H1 (cell line): ENCODE data around the gene TGFBRAP1. TPM values are rescaled to one million over a fixed set of nuclear protein-coding genes. Genes with fewer than 3 reads are reported as not detected.

Experiments
- CTCF ChIA-PET: fragments of 300-600 bp; sonication (Branson Sonifier 250); formaldehyde crosslinking; loops from one replicate; lab custom pipeline; 2021; ENCODE audit not compliant: partially characterized antibody; lab: Charles Lee
- POLR2A ChIA-PET: fragments of 300-600 bp; sonication (Branson Sonifier 250); formaldehyde crosslinking; loops from one replicate; lab custom pipeline; 2021; ENCODE audit warnings: inconsistent platforms; ENCODE audit not compliant: partially characterized antibody; lab: Charles Lee
- DNase-seq, 2 experiments: peaks; one replicate each; pipeline versions ENCODE4 v3.0.0 to v3.0.0-alpha.2; 2010 to 2022; ENCODE audit warnings: low spot score in 2 of 2, low read depth in 1 of 2, mixed read lengths in 1 of 2
- FAIRE-seq: peaks from 2 replicates; lab custom pipeline; 2011; peaks lifted over from hg19 to GRCh38; lab: Jason Lieb, UNC
- H2AFZ ChIP-seq: 2 replicates; pipeline ENCODE4 v1.8.1; 2012; ENCODE audit warnings: low read length, inconsistent platforms
- H2AK5ac ChIP-seq: 2 replicates; pipeline ENCODE4 v1.6.1; 2013; ENCODE audit warnings: low read depth, low read length
- H2BK120ac ChIP-seq: replicated peaks from 2 replicates; pipeline ENCODE3; 2013; ENCODE audit warnings: low read depth, low read length, inconsistent platforms
- H2BK12ac ChIP-seq: 2 replicates; pipeline ENCODE4 v1.6.1; 2013; ENCODE audit warnings: low read depth, low read length
- H2BK15ac ChIP-seq: 2 replicates; pipeline ENCODE4 v1.6.1; 2013; ENCODE audit warnings: low read length
- H2BK20ac ChIP-seq: 2 replicates; pipeline ENCODE4 v1.6.1; 2013; ENCODE audit warnings: low read length
- H2BK5ac ChIP-seq: 2 replicates; pipeline ENCODE4 v1.6.1; 2013; ENCODE audit warnings: low read depth, low read length
- H3K14ac ChIP-seq: 2 replicates; pipeline ENCODE4 v1.6.1; 2013; ENCODE audit warnings: inconsistent platforms; ENCODE audit not compliant: insufficient read length
- H3K18ac ChIP-seq: 2 replicates; pipeline ENCODE4 v1.6.1; 2013; ENCODE audit warnings: low read length; ENCODE audit errors: extremely low read depth
- H3K23ac ChIP-seq: 2 replicates; pipeline ENCODE4 v1.6.1; 2013; ENCODE audit warnings: inconsistent platforms; ENCODE audit not compliant: insufficient read length
- H3K23me2 ChIP-seq: 2 replicates; pipeline ENCODE4 v1.6.1; 2013; ENCODE audit warnings: low read depth, low read length
- H3K27ac ChIP-seq: 2 replicates; pipeline ENCODE4 v1.6.1; 2011; ENCODE audit warnings: low read depth, low read length, inconsistent platforms
- H3K27me3 ChIP-seq, 4 experiments: replicated peaks in 1 of 4; 1 replicate in 1 of 4; 2 replicates in 3 of 4; pipeline versions ENCODE4 v1.6.1 to v1.8.1; 2011 to 2013; ENCODE audit warnings: low read length in 3 of 4, mild to moderate bottlenecking in 3 of 4, inconsistent platforms in 2 of 4, mixed read lengths in 2 of 4, moderate library complexity in 1 of 4; ENCODE audit not compliant: control insufficient read depth in 3 of 4, insufficient read depth in 3 of 4; ENCODE audit errors: extremely low read depth in 1 of 4
- H3K36me3 ChIP-seq, 4 experiments: 2 replicates each; pipeline versions ENCODE4 v1.6.1 to v1.8.1; 2011 to 2013; ENCODE audit warnings: mild to moderate bottlenecking in 4 of 4, low read length in 3 of 4, moderate library complexity in 2 of 4, control low read depth in 1 of 4, inconsistent platforms in 1 of 4; ENCODE audit not compliant: insufficient read depth in 4 of 4, control insufficient read depth in 2 of 4
- H3K4ac ChIP-seq: replicated peaks from 2 replicates; pipeline ENCODE3; 2013; ENCODE audit warnings: low read length, low read depth, mixed read lengths, inconsistent platforms; ENCODE audit not compliant: insufficient read length
- H3K4me1 ChIP-seq, 4 experiments: replicated peaks in 1 of 4; 1 replicate in 1 of 4; 2 replicates in 3 of 4; pipeline versions ENCODE4 v1.6.1 to v1.8.1; 2011 to 2013; ENCODE audit warnings: low read length in 3 of 4, inconsistent platforms in 2 of 4, mixed read lengths in 1 of 4; ENCODE audit not compliant: insufficient read depth in 4 of 4, control insufficient read depth in 3 of 4
- H3K4me2 ChIP-seq, 2 experiments: 2 replicates each; pipeline versions ENCODE4 v1.6.1 to v1.8.1; 2011 to 2013; ENCODE audit warnings: low read depth in 2 of 2, low read length in 2 of 2, control low read depth in 1 of 2, inconsistent platforms in 1 of 2, mild to moderate bottlenecking in 1 of 2; ENCODE audit not compliant: insufficient read depth in 1 of 2
- H3K4me3 ChIP-seq, 4 experiments: fragments of 200-600, 300-600 bp in 1 of 4; sonication (generic), shearing (Covaris generic), sonication (Bioruptor Twin) in 1 of 4; 2 replicates each; pipeline versions ENCODE4 v1.5.1 to v1.8.1; 2011 to 2016; ENCODE audit warnings: low read length in 4 of 4, low read depth in 3 of 4, control low read depth in 2 of 4, inconsistent platforms in 2 of 4, mild to moderate bottlenecking in 2 of 4, mixed read lengths in 1 of 4, moderate library complexity in 1 of 4; ENCODE audit not compliant: insufficient read depth in 2 of 4; ENCODE audit errors: extremely low read depth in 1 of 4
- H3K56ac ChIP-seq: replicated peaks from 2 replicates; pipeline ENCODE3; 2013; ENCODE audit warnings: low read depth, mild to moderate bottlenecking, mixed read lengths, low read length, inconsistent platforms; ENCODE audit not compliant: insufficient read length
- H3K79me1 ChIP-seq: 2 replicates; pipeline ENCODE4 v1.6.1; 2013; ENCODE audit warnings: low read depth, low read length, control low read depth
- H3K79me2 ChIP-seq, 2 experiments: 2 replicates each; pipeline versions ENCODE4 v1.6.1 to v1.8.1; 2012 to 2013; ENCODE audit warnings: low read length in 2 of 2, mild to moderate bottlenecking in 2 of 2, inconsistent platforms in 1 of 2; ENCODE audit not compliant: insufficient read depth in 2 of 2, control insufficient read depth in 1 of 2
- H3K9ac ChIP-seq, 4 experiments: replicated peaks in 1 of 4; 1 replicate in 1 of 4; 2 replicates in 3 of 4; pipeline versions ENCODE4 v1.6.1 to v1.8.1; 2011 to 2013; ENCODE audit warnings: low read depth in 3 of 4, low read length in 3 of 4, control low read depth in 2 of 4, mild to moderate bottlenecking in 2 of 4, moderate library complexity in 2 of 4, inconsistent platforms in 1 of 4; ENCODE audit errors: extremely low read depth in 1 of 4
- H3K9me3 ChIP-seq, 2 experiments: 2 replicates each; pipeline versions ENCODE4 v1.6.1 to v1.8.1; 2012 to 2013; ENCODE audit warnings: mild to moderate bottlenecking in 2 of 2, moderate library complexity in 2 of 2, control low read depth in 1 of 2, inconsistent platforms in 1 of 2, low read depth in 1 of 2, low read length in 1 of 2, mixed read lengths in 1 of 2; ENCODE audit not compliant: insufficient read depth in 2 of 2
- H4K20me1 ChIP-seq, 2 experiments: replicated peaks in 1 of 2; 2 replicates each; pipeline versions ENCODE3 to v1.8.1; 2011 to 2013; ENCODE audit warnings: inconsistent platforms in 2 of 2, low read length in 2 of 2, mild to moderate bottlenecking in 1 of 2; ENCODE audit not compliant: insufficient read depth in 2 of 2, control insufficient read depth in 1 of 2
- H4K5ac ChIP-seq: 2 replicates; pipeline ENCODE4 v1.6.1; 2013; ENCODE audit warnings: low read length, low read depth, mixed read lengths, inconsistent platforms; ENCODE audit not compliant: insufficient read length
- H4K8ac ChIP-seq: 2 replicates; pipeline ENCODE4 v1.8.0; 2013; ENCODE audit warnings: mild to moderate bottlenecking, moderate library complexity, low read length, inconsistent platforms; ENCODE audit not compliant: insufficient read depth; ENCODE audit errors: extremely low read depth
- H4K91ac ChIP-seq: replicated peaks from 2 replicates; pipeline ENCODE3; 2013; ENCODE audit warnings: low read length, mixed read lengths, inconsistent platforms; ENCODE audit not compliant: insufficient read length
- BCL11A ChIP-seq, 2 experiments: IDR thresholded peaks; one replicate each; pipeline ENCODE4 v1.6.1; 2011; ENCODE audit warnings: low read depth in 2 of 2, low read length in 2 of 2, mild to moderate bottlenecking in 2 of 2
- CEBPB ChIP-seq: IDR thresholded peaks from 2 replicates; pipeline ENCODE4 v1.6.1; 2012; ENCODE audit warnings: low read depth, low read length
- CHD2 ChIP-seq: IDR thresholded peaks from 2 replicates; pipeline ENCODE4 v1.6.1; 2012; ENCODE audit warnings: low read length, improper control_type of control experiment
- NANOG ChIP-seq: IDR thresholded peaks from 2 replicates; pipeline ENCODE4 v1.6.1; 2011; ENCODE audit warnings: low read length, low read depth, mild to moderate bottlenecking, inconsistent platforms; ENCODE audit not compliant: insufficient read depth, poor library complexity, severe bottlenecking
- PHF8 ChIP-seq: fragments of 200-600 bp; sonication (generic); conservative IDR thresholded peaks from 2 replicates; pipeline ENCODE4 v1.7.1; 2012; ENCODE audit warnings: low read depth, mild to moderate bottlenecking, inconsistent platforms, low read length, moderate library complexity
- POLR2A ChIP-seq, 2 experiments: IDR thresholded peaks; 1 replicate in 1 of 2; 2 replicates in 1 of 2; pipeline ENCODE4 v1.6.1; 2011; ENCODE audit warnings: low read depth in 2 of 2, low read length in 2 of 2, mild to moderate bottlenecking in 2 of 2; ENCODE audit errors: control extremely low read depth in 1 of 2
- SIN3A ChIP-seq, 2 experiments: IDR thresholded peaks in 1 of 2; conservative IDR thresholded peaks in 1 of 2; 2 replicates each; pipeline ENCODE4 v1.6.1; 2011 to 2012; ENCODE audit warnings: low read length in 2 of 2, improper control_type of control experiment in 1 of 2, low read depth in 1 of 2, mild to moderate bottlenecking in 1 of 2
- SRF ChIP-seq: IDR thresholded peaks from 2 replicates; pipeline ENCODE4 v1.6.1; 2011; ENCODE audit warnings: mild to moderate bottlenecking, low read depth, low read length, moderate library complexity
- TAF1 ChIP-seq: IDR thresholded peaks from 2 replicates; pipeline ENCODE4 v1.6.1; 2011; ENCODE audit warnings: mild to moderate bottlenecking, low read depth, low read length
- ZNF274 ChIP-seq: IDR thresholded peaks from 2 replicates; pipeline ENCODE4 v1.7.0; 2012; ENCODE audit warnings: low read length, borderline replicate concordance; ENCODE audit errors: extremely low read depth
- WGBS, 2 experiments: shearing (Covaris generic) in 1 of 2; methylation state at CpG; one replicate each; pipeline versions ENCODE4 v1.1.6 to v1.1.7; 2013 to 2015; ENCODE audit warnings: low lambda C conversion rate in 2 of 2, mixed read lengths in 2 of 2, inconsistent platforms in 1 of 2, low coverage in 1 of 2, missing lambda C conversion rate in 1 of 2; ENCODE audit not compliant: insufficient replicate concordance in 2 of 2, insufficient coverage in 1 of 2, insufficient read length in 1 of 2; ENCODE audit errors: extremely low coverage in 1 of 2, missing lambda C conversion rate in 1 of 2; 5-methylcytosine and 5-hydroxymethylcytosine counted together
- polyA plus RNA-seq, 7 experiments: library from polyadenylated mRNA; depleted of rRNA in 3 of 7; stranded (reverse) in 5 of 7; unstranded in 2 of 7; fragments of >200 nt in 5 of 7; fragments of 200-250 nt in 2 of 7; gene quantifications; 1 replicate in 5 of 7; 2 replicates in 1 of 7; 4 replicates in 1 of 7; pipeline versions ENCODE4 v1.2.1 to v1.2.3, GENCODE V29; 2011 to 2013; ENCODE audit warnings: missing spikeins in 2 of 7, mixed read lengths in 2 of 7
- total RNA-seq: library from RNA; stranded (reverse); fragmentation: NEBNext Ultra II Directional; extraction: Animal tissue kit (Norgen Biotek cat#: 25700); gene quantifications from 2 replicates; pipeline ENCODE4 v1.2.1, GENCODE V29; 2021
- TF ChIP-seq, protein P1 (sequence below): IDR thresholded peaks from 2 replicates; pipeline ENCODE4 v1.6.1; 2011; ENCODE audit warnings: low read depth, mild to moderate bottlenecking, low read length; ENCODE audit not compliant: insufficient read depth
- TF ChIP-seq, protein P2 (sequence below), 3 experiments: IDR thresholded peaks; 1 replicate in 2 of 3; 2 replicates in 1 of 3; pipeline versions ENCODE4 v1.5.1 to v1.6.1; 2011; ENCODE audit warnings: low read length in 3 of 3, mild to moderate bottlenecking in 3 of 3, inconsistent platforms in 2 of 3, low read depth in 1 of 3, moderate library complexity in 1 of 3; ENCODE audit not compliant: insufficient read depth in 1 of 3; ENCODE audit errors: control extremely low read depth in 1 of 3

The TGFBRAP1 gene
- total and polyA plus RNA-seq, 2 of the 8 experiments (the other 6 are each of a cell fraction or from before 2014, with no cell fraction given) = 11.2 to 20.2 TPM

DNA sequence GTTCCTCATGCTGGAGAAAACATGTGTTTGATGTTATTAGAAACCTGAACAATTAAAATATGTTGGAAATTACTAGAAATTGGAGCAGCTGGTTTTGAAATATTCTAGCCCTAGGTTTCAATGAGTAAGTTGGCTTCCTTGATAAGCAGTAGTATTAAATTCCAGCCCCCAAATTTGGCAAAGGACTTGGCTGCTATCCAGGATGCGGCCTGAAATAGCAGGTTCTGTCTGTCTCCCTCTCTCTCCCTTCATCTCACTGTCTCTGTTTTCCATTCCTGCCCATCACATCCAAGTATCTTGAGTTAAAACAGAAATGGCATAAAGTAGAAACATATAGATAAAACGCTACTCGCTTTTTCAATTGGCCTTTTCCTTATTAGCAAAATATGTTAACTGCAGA, 108.9 kb downstream of the TGFBRAP1 start:
- H3K4ac ChIP-seq = no peak overlapping the region
- H3K36me3 ChIP-seq = no peaks in the 10 kb centered on the region
- WGBS, 2 experiments = 89% methylated on average over 3 of the region's 3 CpGs; no CpG with 5 or more reads in 1 of the 2 experiments
- no peaks in the 10 kb centered on the region for H3K79me1 ChIP-seq
- H3K4me1 ChIP-seq = peaks cover 0 to 5% (median 2%) of the 10 kb centered on the region in 4 experiments; a peak in 4 of 7 replicates
- H3K27ac ChIP-seq = no peak overlapping the region
- H2BK5ac ChIP-seq = no peak overlapping the region
- no peaks in the 10 kb centered on the region for H3K23me2 ChIP-seq
- ChIA-PET CTCF (interaction anchor here (1.8 to 7.2 kb wide), 2 partner anchors 15 to 106 kb away, joined by 9 to 44 read pairs; no protein-coding TSS in a partner anchor), POLR2A (no interaction called here)
- no peak overlapping the region for H2AFZ ChIP-seq
- no peaks in the 10 kb centered on the region for H3K79me2 ChIP-seq
- no peak overlapping the region for H3K4me2 ChIP-seq
- H3K9ac ChIP-seq = no peak overlapping the region
- H3K9me3 ChIP-seq = no peaks in the 10 kb centered on the region
- H2BK15ac ChIP-seq = no peak overlapping the region
- no peak overlapping the region for H4K8ac ChIP-seq
- no peak overlapping the region for H4K91ac ChIP-seq
- no peak overlapping the region for H2BK20ac ChIP-seq
- H3K4me3 ChIP-seq = no peak overlapping the region
- H4K20me1 ChIP-seq = no peaks in the 10 kb centered on the region
- no peak overlapping the region for H4K5ac ChIP-seq
- no peaks in the 10 kb centered on the region for H3K27me3 ChIP-seq
- H3K56ac ChIP-seq = no peak overlapping the region
- no peak overlapping the region for H2BK120ac ChIP-seq
- FAIRE-seq (no peak), DNase-seq (no peak)
- H3K23ac ChIP-seq = no peak overlapping the region
- H2AK5ac ChIP-seq = no peak overlapping the region
- H3K14ac ChIP-seq = no peak overlapping the region
- H2BK12ac ChIP-seq = no peak overlapping the region
- H3K18ac ChIP-seq = no peak overlapping the region
- TF ChIP-seq TAF1 = no peak
- TF ChIP-seq POLR2A (IDR thresholded peaks at IDR 0.05; ENCODE audit: control extremely low read depth in 1 of 2, low read depth in 2 of 2, low read length in 2 of 2) = no peak
- TF ChIP-seq, protein P1, sequence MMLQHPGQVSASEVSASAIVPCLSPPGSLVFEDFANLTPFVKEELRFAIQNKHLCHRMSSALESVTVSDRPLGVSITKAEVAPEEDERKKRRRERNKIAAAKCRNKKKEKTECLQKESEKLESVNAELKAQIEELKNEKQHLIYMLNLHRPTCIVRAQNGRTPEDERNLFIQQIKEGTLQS = no peak
- no peak for TF ChIP-seq SRF
- TF ChIP-seq BCL11A (IDR thresholded peaks at IDR 0.05; ENCODE audit: low read depth in 2 of 2, low read length in 2 of 2) = no peak
- TF ChIP-seq ZNF274 = no peak
- no peak for TF ChIP-seq SIN3A (conservative IDR thresholded peaks at IDR 0.05 in 1 of 2, IDR thresholded peaks at IDR 0.05 in 1 of 2; ENCODE audit: low read depth in 1 of 2, low read length in 2 of 2)
- no peak for TF ChIP-seq PHF8
- no peak for TF ChIP-seq CHD2
- TF ChIP-seq CEBPB = no peak
- no peak for TF ChIP-seq NANOG
- TF ChIP-seq, protein P2, sequence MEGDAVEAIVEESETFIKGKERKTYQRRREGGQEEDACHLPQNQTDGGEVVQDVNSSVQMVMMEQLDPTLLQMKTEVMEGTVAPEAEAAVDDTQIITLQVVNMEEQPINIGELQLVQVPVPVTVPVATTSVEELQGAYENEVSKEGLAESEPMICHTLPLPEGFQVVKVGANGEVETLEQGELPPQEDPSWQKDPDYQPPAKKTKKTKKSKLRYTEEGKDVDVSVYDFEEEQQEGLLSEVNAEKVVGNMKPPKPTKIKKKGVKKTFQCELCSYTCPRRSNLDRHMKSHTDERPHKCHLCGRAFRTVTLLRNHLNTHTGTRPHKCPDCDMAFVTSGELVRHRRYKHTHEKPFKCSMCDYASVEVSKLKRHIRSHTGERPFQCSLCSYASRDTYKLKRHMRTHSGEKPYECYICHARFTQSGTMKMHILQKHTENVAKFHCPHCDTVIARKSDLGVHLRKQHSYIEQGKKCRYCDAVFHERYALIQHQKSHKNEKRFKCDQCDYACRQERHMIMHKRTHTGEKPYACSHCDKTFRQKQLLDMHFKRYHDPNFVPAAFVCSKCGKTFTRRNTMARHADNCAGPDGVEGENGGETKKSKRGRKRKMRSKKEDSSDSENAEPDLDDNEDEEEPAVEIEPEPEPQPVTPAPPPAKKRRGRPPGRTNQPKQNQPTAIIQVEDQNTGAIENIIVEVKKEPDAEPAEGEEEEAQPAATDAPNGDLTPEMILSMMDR (IDR thresholded peaks at IDR 0.05; ENCODE audit: control extremely low read depth in 1 of 3, insufficient read depth in 1 of 3, low read depth in 1 of 3, low read length in 3 of 3) = no peak
